CD4-positive, alpha-beta T cell treated with Interleukin-4 for 4 hours (primary cell): ENCODE results near the gene TCF20.
A peak's percentile ranks its signal among the peaks of the same experiment; 100 is the strongest.

Experiments
- DNase-seq: peaks from one replicate; pipeline ENCODE4 v3.0.0-alpha.2; 2020

Gene TCF20

GRCh38 chr22:42300259-42301076 lies 30.0 kb upstream of the TCF20 start:
- DNase-seq: peak; percentile 57

- peak; percentile 57 for DNase-seq
Measured at GRCh38 chr22:42299586-42300258, 29.3 kb upstream of the TCF20 start.

DNA sequence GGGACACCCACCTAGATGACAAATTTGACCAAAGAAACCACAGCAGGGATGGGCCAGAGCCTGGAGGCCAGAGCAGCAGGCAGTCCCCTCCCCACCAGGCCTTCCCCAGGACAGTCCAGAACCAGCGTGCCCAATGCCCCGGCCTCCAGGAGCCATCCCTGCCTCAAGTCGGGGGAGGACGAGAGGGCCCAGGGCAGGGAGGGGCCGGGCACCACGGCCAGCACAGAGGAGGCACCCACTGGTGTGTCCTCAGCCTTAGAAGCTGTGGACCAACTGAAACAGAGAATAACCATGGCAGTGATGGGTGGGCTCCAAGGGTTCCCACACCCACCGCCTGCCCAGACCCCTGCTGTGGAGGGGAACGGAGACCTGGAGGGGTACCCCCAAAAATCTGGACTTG lies 28.3 kb upstream of the TCF20 start:
- no peak for DNase-seq

GRCh38 chr22:42297778-42298177 lies 27.3 kb upstream of the TCF20 start:
- DNase-seq: no peak

DNA sequence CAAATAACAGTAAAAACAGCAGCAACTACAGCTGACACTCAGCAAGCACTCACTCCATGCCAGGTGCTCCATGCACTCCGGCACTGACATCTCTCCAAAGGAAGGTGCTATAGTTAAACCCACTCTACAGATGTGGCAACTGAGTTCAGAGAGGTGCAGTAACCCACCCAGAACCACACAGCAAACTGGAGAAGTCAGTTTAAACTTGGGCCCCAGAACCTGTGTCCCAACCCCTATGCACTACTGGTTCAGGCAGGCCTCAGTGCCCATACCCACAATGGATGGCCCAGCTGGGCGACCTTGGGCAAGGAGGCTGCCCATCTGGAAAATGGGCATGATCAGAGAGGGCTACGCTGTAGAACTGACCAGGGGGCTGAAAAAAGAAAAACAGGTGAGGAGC lies 26.4 kb upstream of the TCF20 start:
- DNase-seq: no peak

DNA sequence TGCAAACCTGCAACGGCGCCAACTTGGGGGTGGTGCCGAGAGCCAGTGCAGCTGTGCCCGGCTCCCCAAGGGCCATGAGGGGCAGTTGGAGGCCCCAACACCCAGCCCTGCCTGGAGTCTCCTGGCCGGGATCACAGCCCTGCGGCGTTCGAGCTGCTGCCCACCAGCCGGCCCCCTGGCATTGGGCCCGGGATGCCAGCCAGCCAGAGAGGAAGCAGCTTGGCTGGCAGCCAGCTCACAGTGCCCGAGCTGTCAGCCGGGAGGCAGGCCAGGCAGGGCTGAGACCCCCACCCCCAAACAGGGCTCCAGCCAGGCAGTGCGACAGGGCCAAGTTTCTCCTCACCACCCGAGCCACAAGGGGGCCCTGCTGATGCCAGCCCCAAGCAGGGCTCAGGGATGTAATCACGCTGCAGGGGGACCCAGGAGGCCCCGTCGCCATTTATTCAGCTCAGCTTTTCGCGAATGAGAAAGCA lies 26.0 kb upstream of the TCF20 start:
- no peak for DNase-seq

DNA sequence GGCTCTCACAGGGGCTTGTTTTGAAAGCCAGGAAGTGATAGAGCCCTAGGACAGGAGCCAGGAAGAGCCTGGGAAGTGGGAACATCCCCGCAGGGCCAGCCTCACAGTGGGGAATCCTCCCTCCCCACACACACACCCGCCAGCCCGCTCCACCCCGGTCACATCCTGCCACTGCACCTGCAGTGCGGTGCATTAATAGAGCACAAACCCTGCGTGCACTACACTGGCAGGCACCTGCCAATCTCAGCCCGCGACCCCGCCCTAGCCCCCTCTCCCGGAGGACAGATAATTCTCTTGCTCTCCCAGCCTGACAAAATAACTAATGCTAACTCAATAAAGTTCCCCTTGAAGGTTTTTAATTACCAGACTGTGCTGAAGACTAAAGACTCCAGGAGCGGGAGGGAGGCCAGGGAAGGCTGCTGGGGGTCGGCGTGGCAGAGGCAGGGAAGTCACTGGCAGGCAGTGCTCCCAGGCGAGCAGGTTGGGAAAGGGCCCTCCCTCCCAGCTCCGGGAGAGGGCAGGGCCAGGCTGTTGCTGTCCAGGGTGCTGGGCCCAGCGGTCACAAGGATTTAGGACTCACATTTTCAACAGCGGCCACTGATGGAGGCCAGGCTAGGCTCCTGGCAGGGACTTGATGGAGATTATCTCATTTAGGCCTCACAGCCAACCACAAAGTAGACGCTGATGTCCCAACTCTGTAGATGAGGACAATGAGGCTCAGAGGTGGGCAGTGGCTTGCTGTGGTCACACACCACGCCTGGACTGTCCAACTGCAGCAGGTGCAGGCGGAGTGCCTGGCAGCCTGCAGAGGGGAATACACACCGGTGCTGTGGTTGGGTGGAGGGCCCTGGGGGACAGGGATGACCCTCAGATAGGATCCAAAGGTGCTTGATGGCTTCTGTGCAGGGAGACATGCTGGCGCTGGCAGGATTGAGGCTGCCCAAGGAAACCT lies 23.9 kb upstream of the TCF20 start:
- DNase-seq: peak; percentile 34

DNA sequence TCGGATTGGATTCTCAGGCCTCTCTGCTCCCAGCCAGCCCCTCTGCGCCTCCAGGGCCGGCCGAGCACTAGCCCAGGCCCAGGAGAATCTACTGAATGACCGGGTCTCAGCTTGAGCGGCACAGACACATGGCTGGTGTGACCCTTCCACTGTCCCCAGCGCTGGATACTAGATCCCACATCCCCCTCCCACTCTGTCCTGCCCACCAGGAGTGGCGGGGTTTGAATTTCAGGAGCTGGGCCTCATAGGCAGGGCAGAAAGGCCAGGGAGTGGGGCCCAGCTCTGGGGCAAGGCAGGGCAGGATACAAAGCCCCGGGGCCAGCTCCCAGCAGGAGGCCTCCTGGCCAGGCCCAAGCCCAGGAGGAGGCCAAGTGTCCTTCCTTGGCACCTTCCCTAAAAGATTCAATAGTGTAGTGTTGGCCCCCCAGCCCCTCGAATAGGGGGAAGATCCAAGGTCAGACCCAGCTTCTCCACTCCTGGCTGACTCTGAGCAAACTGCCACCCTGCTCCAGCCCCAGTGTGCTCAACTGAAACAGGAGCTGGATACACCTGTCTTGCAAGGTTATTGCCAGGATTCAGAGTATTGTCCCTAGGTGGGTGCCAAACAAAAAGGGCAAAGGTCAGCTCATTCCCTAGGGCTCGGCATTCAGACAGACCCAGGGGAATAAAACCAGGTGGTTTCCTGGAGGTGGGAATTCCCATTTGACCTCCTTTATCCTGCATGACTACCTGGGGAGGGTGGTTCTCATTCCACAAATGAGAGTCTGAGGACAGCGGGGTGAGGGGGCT lies 22.5 kb upstream of the TCF20 start:
- no peak for DNase-seq

DNA sequence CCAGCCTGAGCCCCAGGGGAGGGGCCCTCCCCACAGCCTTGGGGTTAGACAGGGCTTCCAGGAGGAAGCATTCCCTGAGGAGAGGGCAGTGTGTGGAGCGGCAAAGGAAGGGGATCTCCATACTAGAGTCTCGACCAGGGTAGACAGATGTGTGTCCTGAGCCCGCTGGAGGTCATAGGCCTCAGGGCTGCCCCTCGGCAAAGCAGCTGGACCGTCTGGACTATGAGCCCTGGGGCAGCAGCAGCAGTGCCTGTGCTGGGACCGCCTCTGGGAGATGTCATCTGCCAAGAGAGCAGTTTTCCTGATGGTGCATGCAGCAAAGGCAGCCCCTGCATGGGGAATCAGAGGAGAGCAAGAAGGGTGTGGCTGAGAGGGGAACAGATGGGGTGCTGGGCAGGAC lies 20.8 kb upstream of the TCF20 start:
- DNase-seq: no peak

- DNase-seq: no peak
Measured at GRCh38 chr22:42289671-42290541, 19.5 kb upstream of the TCF20 start.

GRCh38 chr22:42288791-42289190 lies 18.3 kb upstream of the TCF20 start:
- DNase-seq: no peak

- DNase-seq: no peak
Measured at GRCh38 chr22:42287174-42287890, 16.9 kb upstream of the TCF20 start.

DNA sequence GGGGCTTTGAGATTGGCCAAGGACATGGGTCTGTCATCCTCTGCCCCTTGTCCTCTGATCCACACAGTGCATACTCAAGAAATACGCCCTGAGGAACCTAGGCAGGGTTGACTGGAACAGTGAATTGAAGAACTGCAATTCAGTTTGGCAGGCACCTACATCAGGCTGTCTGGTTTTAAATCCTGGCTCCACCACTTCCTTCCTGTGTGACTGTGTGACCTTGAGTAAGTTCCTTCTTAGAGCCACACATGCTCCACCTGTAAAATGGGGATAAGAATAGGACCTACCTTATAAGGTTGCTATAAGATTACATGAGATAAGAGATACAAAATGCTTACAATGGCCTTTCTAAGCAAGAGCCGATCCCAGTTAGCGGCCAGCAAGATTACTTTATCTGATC lies 15.8 kb upstream of the TCF20 start:
- DNase-seq: peak; percentile 74

DNA sequence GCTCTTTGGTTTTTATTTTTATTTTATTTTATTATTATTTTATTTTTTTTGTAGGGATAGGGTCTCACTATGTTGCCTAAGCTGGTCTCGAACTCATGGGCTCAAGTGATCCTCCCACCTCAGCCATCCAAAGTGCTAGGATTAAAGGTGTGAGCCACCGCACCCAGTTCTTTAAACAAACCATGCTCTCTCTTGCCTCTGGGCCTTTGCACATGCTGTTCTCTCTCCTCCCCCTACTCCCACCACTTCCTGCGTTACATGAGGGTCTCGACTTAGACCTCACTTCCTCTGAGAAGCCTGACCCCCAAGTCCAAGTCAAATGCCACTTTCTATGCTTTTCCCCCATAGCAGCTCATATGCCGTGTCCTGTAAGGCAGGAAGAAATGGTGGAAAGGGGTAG lies 15.2 kb upstream of the TCF20 start:
- no peak for DNase-seq

- no peak for DNase-seq
Measured at GRCh38 chr22:42284643-42285181, 14.3 kb upstream of the TCF20 start.

DNA sequence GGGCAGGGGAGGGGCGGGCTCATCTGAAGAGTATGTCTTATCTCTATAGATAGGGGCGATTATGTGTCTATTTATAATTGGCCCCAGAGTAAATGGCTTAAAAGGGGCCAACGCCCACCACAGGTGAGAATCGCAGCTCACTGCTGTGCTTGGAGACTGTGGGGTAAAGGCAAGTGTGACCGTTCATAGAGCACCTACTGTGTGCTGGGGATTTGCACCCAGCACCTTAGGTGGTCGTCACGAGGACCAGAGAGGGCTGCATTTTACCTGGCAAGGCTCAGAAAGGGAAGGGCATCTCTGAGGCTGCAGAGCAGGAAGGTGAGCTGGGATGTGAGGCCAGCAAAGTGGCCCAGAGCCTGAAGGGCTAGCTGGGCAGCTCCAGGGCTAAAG lies 13.7 kb upstream of the TCF20 start:
- DNase-seq: no peak

- DNase-seq: peak; percentile 19
Measured at GRCh38 chr22:42283278-42284201, 13.1 kb upstream of the TCF20 start.

DNA sequence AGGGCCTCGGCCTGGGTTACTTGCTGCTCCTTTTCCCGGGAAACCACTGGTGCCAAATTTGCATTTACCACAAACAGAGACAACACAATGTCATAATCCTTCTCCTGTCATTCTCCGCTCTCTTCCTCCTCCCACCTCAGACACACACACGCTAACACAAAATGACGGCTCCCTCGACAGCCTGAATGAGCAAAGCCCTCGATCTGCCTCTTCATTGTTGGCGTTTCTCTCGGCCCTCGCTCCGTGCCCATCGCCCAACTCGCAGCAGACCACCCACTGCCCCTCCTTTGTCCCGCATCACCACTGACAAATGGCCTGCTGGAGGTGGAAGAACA lies 12.5 kb upstream of the TCF20 start:
- DNase-seq: no peak

DNA sequence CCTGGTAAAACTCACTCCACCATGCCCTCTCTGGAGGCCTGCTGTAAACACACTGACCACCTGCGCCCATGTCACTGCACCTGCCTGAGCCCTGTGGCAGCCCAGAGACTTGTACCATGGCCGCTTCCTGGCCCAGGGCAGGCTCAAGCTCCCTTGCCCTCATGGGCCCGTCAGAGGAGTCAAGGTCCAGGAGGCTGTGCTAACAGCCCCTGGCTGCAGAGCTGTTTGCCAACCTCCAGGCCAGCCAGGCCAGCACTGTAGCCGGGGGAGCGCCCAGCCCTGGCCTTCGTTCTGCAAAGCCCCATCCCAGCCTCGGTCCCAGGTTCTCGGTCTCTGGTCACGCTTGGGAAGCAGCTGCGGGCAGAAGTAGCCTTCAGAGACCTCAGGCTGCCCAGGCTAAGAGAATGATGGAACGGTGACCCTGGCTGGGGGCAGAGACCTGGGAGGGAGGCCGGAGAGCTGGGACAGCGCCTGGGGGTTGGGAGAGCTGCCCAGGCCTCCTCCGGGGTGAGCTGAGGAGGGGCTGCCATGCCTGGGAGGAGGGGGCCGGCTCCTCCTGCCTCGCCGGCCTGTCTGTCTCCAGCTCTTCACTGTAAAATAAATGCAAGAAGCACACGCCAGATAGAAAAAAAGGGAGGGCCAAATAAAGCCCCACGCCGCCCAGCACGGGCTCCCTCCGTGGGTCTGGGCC lies 11.9 kb upstream of the TCF20 start:
- no peak for DNase-seq
